ENCODE measurements around the gene ADAMTS3.

DNA sequence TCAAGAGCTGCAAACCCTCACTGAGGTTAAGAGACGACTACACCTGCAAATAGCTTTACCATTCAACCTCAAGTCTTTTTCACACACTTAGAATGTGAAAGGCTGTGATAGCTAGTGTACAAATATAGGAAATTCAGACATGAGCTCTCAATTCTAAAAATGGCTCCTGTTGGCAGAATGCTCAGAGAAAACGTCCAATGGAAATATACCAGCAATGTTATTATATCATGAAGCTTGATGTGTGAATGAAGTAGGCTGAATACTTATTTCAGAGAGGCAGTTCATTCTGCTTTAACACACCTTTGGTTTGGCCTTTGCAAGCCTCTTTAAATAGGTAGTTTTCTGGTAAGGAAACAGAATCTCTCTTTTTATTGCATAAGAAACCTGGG, 227.6 kb downstream of the ADAMTS3 start:
- TF ChIP-seq SUZ12 (IDR thresholded peaks at IDR 0.05; ENCODE audit: extremely low read depth, insufficient read depth, insufficient read length) (no peak), ZNF274 (IDR thresholded peaks at IDR 0.05; ENCODE audit: low read depth, low read length) (no peak), YY1 (IDR thresholded peaks at IDR 0.05; ENCODE audit: insufficient read depth, insufficient read length) (no peak)
